Activated B cell treated with CpG ODN at 0.5 μM for 24 hours (primary cell): Measurements from ENCODE around the gene TELO2. TPM values are rescaled to one million over a fixed set of nuclear protein-coding genes. Genes with fewer than 3 reads are reported as not detected.

ENCODE experiments used
- ATAC-seq: fragments of 200-7000 bp; cut with Tn5 transposase; one replicate; pipeline ENCODE4 v1.10.0; 2021; ENCODE audit warnings: low read depth, mild to moderate bottlenecking, moderate library complexity
- CTCF ChIA-PET: fragments of 350-600 bp; sonication (Branson Sonifier 250); formaldehyde crosslinking; loops from one replicate; lab custom pipeline; 2021; ENCODE audit warnings: antibody characterized with exemption; lab: Charles Lee
- POLR2A ChIA-PET: fragments of 350-600 bp; sonication (Branson Sonifier 250); formaldehyde crosslinking; loops from one replicate; lab custom pipeline; 2021; ENCODE audit warnings: antibody characterized with exemption; lab: Charles Lee
- DNase-seq: peaks from one replicate; pipeline ENCODE4 v3.0.0; 2022
- H3K27ac Mint-ChIP-seq: one replicate; pipeline ENCODE4 v1.8.0; 2020; ENCODE audit warnings: mixed read lengths
- H3K27me3 Mint-ChIP-seq: one replicate; pipeline ENCODE4 v1.8.0; 2021; ENCODE audit warnings: mixed read lengths
- H3K36me3 Mint-ChIP-seq: one replicate; pipeline ENCODE4 v1.8.0; 2021; ENCODE audit warnings: low read depth, mixed read lengths
- H3K4me1 Mint-ChIP-seq: one replicate; pipeline ENCODE4 v1.8.0; 2021; ENCODE audit warnings: mixed read lengths
- H3K4me3 Mint-ChIP-seq: one replicate; pipeline ENCODE4 v1.8.0; 2020; ENCODE audit warnings: mild to moderate bottlenecking, mixed read lengths
- H3K9me3 Mint-ChIP-seq: one replicate; pipeline ENCODE4 v1.8.0; 2020; ENCODE audit warnings: mixed read lengths
- CTCF ChIP-seq: fragments of 200-600 bp; IDR thresholded peaks from one replicate; pipeline ENCODE4 v1.8.0; 2022; ENCODE audit warnings: antibody characterized with exemption, mild to moderate bottlenecking
- intact Hi-C: fragments of 100-400 bp; cut with micrococcal nuclease; formaldehyde crosslinking; loops from one replicate; pipeline ENCODE4 v1.15.1; 2024
- total RNA-seq: library from RNA; stranded (reverse); gene quantifications from 2 replicates; pipeline ENCODE4 v1.2.3, GENCODE V29; 2022

TELO2 gene
- total RNA-seq, 1 donor from 2014 or later: 78.8 TPM

DNA sequence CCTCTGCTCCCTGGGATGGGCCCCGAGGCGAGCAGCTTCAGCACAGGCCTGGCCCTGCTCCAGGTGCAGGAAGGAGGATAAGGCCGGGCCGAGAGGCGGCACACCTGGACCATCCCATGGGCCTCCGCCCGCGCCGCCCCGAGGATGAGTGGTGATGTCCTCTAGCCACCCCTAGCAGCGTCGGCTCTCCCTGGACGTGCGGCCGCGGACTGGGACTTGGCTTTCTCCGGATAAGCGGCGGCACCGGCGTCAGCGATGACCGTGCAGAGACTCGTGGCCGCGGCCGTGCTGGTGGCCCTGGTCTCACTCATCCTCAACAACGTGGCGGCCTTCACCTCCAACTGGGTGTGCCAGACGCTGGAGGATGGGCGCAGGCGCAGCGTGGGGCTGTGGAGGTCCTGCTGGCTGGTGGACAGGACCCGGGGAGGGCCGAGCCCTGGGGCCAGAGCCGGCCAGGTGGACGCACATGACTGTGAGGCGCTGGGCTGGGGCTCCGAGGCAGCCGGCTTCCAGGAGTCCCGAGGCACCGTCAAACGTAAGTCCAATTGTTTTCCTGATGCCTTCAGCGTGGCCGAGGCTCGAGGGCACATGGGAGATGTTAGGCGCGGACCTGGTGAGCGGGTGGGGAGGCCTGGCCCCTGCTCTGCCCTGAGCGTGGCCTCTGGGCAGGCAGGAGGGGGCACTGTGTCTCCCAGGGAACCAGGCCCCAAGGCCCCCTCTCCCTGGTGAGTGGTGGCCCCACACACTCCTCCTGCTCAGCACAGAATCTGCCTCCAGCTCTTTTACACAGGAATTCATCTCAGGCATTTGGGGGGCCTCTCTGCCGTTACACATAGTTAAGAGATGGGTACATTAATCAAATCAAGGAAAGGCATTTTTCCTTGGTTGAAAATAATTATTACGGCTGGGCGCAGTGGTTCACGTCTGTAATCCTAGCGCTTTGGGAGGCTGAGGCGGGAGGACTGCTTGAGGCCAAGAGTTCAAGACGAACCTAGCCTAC, 41.2 kb downstream of the TELO2 start:
- POLR2A ChIA-PET: no interaction called here
- CTCF ChIA-PET: no interaction called here
- peaks cover 18% of the 10 kb centered on the region for H3K4me1 Mint-ChIP-seq
- no peak overlapping the region for H3K27ac Mint-ChIP-seq
- no peaks in the 10 kb centered on the region for H3K27me3 Mint-ChIP-seq
- H3K4me3 Mint-ChIP-seq: peak overlapping the region; percentile 15
- no peak for TF ChIP-seq CTCF
- H3K9me3 Mint-ChIP-seq: no peaks in the 10 kb centered on the region
- DNase-seq (no peak), ATAC-seq (no peak)
- intact Hi-C loops: no loop called here
- no peaks in the 10 kb centered on the region for H3K36me3 Mint-ChIP-seq

GRCh38 chr16:1535391-1536291, 42.5 kb downstream of the TELO2 start:
- DNase-seq (no peak), ATAC-seq (no peak)
- no peak for TF ChIP-seq CTCF
- ChIA-PET CTCF (no interaction called here), POLR2A (interaction anchor here (0.7 kb wide), 1 partner anchor 59 kb away, joined by 3 read pairs; no protein-coding TSS in a partner anchor)
- Mint-ChIP-seq H3K27me3 (no peaks in the 10 kb centered on the region), H3K27ac (no peak overlapping the region), H3K4me3 (no peak overlapping the region), H3K36me3 (no peaks in the 10 kb centered on the region), H3K4me1 (peaks cover 18% of the 10 kb centered on the region), H3K9me3 (no peaks in the 10 kb centered on the region)
- intact Hi-C loops: no loop called here

DNA sequence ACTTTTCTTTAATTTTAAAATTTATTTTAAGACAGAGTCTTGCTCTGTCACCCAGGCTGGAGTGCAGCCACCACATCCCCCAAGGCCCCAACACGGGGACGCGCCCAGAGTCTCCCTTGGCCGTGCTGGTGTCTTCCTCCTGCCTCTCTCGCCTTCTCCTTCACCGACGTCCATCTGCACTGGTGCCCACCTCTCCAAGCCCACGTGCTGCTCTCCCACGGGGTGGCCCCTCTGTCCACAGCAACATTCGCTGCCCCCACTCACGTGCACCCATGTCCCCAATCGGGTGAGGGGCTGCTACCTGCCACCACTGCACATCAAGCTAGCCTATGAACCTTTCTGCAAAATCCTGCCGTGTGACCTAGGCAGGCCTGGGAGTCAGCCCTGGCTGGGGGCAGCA, 43.4 kb downstream of the TELO2 start:
- no peaks in the 10 kb centered on the region for H3K27me3 Mint-ChIP-seq
- ChIA-PET POLR2A (no interaction called here), CTCF (interaction anchor here (1.0 kb wide), 1 partner anchor 173 kb away, joined by 3 read pairs; no protein-coding TSS in a partner anchor)
- no peaks in the 10 kb centered on the region for H3K9me3 Mint-ChIP-seq
- peaks cover 18% of the 10 kb centered on the region for H3K4me1 Mint-ChIP-seq
- no peak for DNase-seq
- no peaks in the 10 kb centered on the region for H3K36me3 Mint-ChIP-seq
- no peak overlapping the region for H3K27ac Mint-ChIP-seq
- no peak for ATAC-seq
- intact Hi-C loops: no loop called here
- no peak for TF ChIP-seq CTCF
- H3K4me3 Mint-ChIP-seq: no peak overlapping the region

- Mint-ChIP-seq H3K27me3 (no peaks in the 10 kb centered on the region), H3K4me3 (no peak overlapping the region), H3K4me1 (peaks cover 18% of the 10 kb centered on the region), H3K36me3 (no peaks in the 10 kb centered on the region), H3K9me3 (no peaks in the 10 kb centered on the region), H3K27ac (no peak overlapping the region)
- POLR2A ChIA-PET: interaction anchor here (0.6 kb wide), 1 partner anchor 193 kb away, joined by 3 read pairs; no protein-coding TSS in a partner anchor
- ATAC-seq: no peak
- CTCF ChIA-PET: interaction anchor here (1.0 to 2.1 kb wide), 2 partner anchors 108 to 174 kb away, joined by 3 to 7 read pairs; no protein-coding TSS in a partner anchor
- TF ChIP-seq CTCF: no peak
- no peak for DNase-seq
- intact Hi-C loops: no loop called here
Observed at GRCh38 chr16:1537138-1537577, 44.0 kb downstream of the TELO2 start.
